Vagina (tissue), 2 donors: Measurements from ENCODE around the gene SLX4IP. TPM values are rescaled to one million over a fixed set of nuclear protein-coding genes. Genes with fewer than 3 reads are reported as not detected.

Experiments used
- DNase-seq, 2 donors: peaks; one replicate each; pipeline ENCODE4 v3.0.0-alpha.2; 2017; ENCODE audit errors: extremely low spot score in 2 of 2
- H3K27ac ChIP-seq: fragments of 200-600 bp; sonication (generic); one replicate; pipeline ENCODE4 v1.5.1; 2019
- H3K27me3 ChIP-seq: fragments of 200-600 bp; sonication (generic); one replicate; pipeline ENCODE4 v1.5.1; 2019
- H3K36me3 ChIP-seq, 2 donors: fragments of 200-600 bp; sonication (generic); one replicate each; pipeline ENCODE4 v1.5.1; 2017 to 2019
- H3K4me1 ChIP-seq: fragments of 200-600 bp; sonication (generic); one replicate; pipeline ENCODE4 v1.5.1; 2019
- H3K4me3 ChIP-seq, 2 donors: fragments of 200-600 bp; sonication (generic); 1 replicate in 1 of 2; 2 replicates in 1 of 2; pipeline ENCODE4 v1.5.1; 2016 to 2019
- H3K9me3 ChIP-seq: fragments of 200-600 bp; sonication (generic); one replicate; pipeline ENCODE4 v1.5.1; 2019
- POLR2A ChIP-seq, 2 donors: fragments of 450-650 bp; IDR thresholded peaks; one replicate each; pipeline ENCODE4 v1.6.1; 2017; ENCODE audit warnings: antibody characterized with exemption in 2 of 2, mild to moderate bottlenecking in 2 of 2, moderate library complexity in 2 of 2
- POLR2AphosphoS5 ChIP-seq, 2 donors: sonication (generic); formaldehyde crosslinking; IDR thresholded peaks; one replicate each; pipeline ENCODE4 v1.9.0; 2017; ENCODE audit warnings: antibody characterized with exemption in 2 of 2, mild to moderate bottlenecking in 2 of 2, low read depth in 1 of 2; ENCODE audit not compliant: insufficient read depth in 1 of 2
- intact Hi-C: fragments of 100-400 bp; cut with DNase I; formaldehyde crosslinking; loops from one replicate; pipeline ENCODE4 v1.15.1; 2023
- total RNA-seq: library from RNA; depleted of rRNA; stranded (reverse); fragments of >200 nt; gene quantifications from one replicate; pipeline ENCODE4 v1.2.3, GENCODE V29; 2016
- TF ChIP-seq, protein P1 (sequence below), 3 experiments: fragments of 450-650 bp in 2 of 3; fragments of 200-600 bp in 1 of 3; sonication (generic) in 1 of 3; IDR thresholded peaks; one replicate each; pipeline ENCODE4 v1.5.1; 2017 to 2019; ENCODE audit warnings: antibody characterized with exemption in 3 of 3, mild to moderate bottlenecking in 2 of 3, moderate library complexity in 2 of 3

Gene SLX4IP
- total RNA-seq, 1 donor from 2014 or later: 4.9 TPM

DNA sequence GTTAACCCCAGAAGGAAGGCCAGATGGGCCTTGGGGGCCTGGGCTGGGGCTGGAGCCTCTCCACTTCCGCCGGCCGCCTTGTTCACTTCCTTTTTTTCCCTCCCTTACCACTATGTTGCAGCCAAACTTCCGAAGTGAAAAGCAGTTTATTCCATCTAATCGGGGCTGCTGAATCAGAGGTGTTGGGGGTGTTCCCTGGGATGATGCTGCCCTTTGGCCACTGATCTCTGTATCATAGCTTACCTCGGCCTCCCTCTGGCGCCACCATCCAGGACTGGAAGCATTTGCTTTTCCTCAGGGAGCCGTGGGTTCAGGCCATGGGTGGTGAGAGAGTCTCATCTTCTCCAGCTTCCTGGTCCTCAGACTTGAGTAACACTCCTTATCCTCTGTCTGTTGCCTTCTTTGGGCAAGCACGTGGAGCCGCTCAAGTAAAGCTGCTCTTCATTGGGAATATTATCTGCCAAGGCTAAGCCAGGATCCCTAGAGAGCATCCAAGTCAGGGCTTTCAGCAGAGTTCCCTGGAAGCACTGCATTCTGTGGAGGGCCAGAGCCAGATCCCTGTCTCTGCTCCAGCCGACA, 39.6 kb downstream of the SLX4IP start:
- TF ChIP-seq POLR2A (IDR thresholded peaks at IDR 0.05): no peak
- no peak for TF ChIP-seq POLR2AphosphoS5 (IDR thresholded peaks at IDR 0.05; ENCODE audit: insufficient read depth in 1 of 2, low read depth in 1 of 2)
- TF ChIP-seq, protein P1, sequence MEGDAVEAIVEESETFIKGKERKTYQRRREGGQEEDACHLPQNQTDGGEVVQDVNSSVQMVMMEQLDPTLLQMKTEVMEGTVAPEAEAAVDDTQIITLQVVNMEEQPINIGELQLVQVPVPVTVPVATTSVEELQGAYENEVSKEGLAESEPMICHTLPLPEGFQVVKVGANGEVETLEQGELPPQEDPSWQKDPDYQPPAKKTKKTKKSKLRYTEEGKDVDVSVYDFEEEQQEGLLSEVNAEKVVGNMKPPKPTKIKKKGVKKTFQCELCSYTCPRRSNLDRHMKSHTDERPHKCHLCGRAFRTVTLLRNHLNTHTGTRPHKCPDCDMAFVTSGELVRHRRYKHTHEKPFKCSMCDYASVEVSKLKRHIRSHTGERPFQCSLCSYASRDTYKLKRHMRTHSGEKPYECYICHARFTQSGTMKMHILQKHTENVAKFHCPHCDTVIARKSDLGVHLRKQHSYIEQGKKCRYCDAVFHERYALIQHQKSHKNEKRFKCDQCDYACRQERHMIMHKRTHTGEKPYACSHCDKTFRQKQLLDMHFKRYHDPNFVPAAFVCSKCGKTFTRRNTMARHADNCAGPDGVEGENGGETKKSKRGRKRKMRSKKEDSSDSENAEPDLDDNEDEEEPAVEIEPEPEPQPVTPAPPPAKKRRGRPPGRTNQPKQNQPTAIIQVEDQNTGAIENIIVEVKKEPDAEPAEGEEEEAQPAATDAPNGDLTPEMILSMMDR (IDR thresholded peaks at IDR 0.05): no peak
- no peak overlapping the region for H3K4me3 ChIP-seq
- intact Hi-C loops: loop anchor here (5.0 to 10.0 kb wide), 2 partner anchors 50 to 198 kb away; partner anchors contain the start of gene JAG1
- peak overlapping the region; percentile 54 for H3K27ac ChIP-seq
- no peaks in the 10 kb centered on the region for H3K27me3 ChIP-seq
- H3K9me3 ChIP-seq: no peaks in the 10 kb centered on the region
- DNase-seq: no peak
- H3K4me1 ChIP-seq: peaks cover 4% of the 10 kb centered on the region
- H3K36me3 ChIP-seq: no peaks in the 10 kb centered on the region

DNA sequence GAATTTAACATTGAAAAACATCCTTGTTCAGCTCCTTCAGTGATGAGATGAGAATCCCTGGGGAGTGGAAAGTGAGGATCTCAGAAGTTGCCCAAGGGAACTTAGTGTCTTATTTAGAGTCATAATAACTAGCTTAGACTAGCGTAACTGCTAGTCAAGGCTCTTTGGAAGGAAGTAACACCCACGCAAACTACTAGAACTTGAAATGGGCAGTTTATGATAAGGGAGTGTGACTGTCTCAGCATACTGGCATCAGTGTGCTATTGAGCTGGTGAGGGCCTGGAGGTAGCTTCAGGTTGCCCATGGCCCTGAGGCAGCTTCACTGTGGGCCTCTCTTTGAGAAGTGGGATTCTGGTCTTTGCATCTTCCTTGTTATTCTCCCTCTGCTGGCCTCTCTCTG, 40.1 kb downstream of the SLX4IP start:
- H3K27me3 ChIP-seq: no peaks in the 10 kb centered on the region
- no peaks in the 10 kb centered on the region for H3K9me3 ChIP-seq
- no peaks in the 10 kb centered on the region for H3K4me1 ChIP-seq
- no peaks in the 10 kb centered on the region for H3K36me3 ChIP-seq
- H3K4me3 ChIP-seq: no peak overlapping the region
- H3K27ac ChIP-seq: no peak overlapping the region
- no peak for DNase-seq
- TF ChIP-seq, protein P1 (IDR thresholded peaks at IDR 0.05): no peak
- TF ChIP-seq POLR2AphosphoS5 (IDR thresholded peaks at IDR 0.05; ENCODE audit: insufficient read depth in 1 of 2, low read depth in 1 of 2) (no peak), POLR2A (IDR thresholded peaks at IDR 0.05) (no peak)
- intact Hi-C loops: loop anchor here (10.0 kb wide), 1 partner anchor 50 kb away; no protein-coding TSS in a partner anchor

DNA sequence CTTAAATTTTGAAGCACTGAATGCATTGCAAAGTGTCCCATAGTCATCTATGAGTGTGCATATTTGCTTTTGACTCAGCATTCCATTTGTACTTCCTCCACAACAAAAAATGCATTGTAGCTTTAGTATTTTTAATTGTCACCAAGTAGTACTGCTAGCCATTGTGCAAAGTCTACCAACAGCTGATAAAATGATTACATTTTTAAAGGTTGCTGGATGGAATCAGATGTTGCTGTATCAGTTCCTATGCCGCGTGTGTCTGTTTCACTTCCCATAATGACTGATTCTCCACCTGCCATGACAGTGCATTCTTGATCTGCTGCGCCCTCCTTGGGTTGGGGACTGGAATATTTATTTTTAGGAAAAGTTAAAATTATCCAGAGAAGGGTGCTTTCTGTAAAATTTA, 41.2 kb downstream of the SLX4IP start:
- Histone ChIP-seq H3K4me3 (no peak overlapping the region), H3K36me3 (no peaks in the 10 kb centered on the region), H3K9me3 (no peaks in the 10 kb centered on the region), H3K4me1 (no peaks in the 10 kb centered on the region), H3K27me3 (no peaks in the 10 kb centered on the region), H3K27ac (no peak overlapping the region)
- no peak for DNase-seq
- TF ChIP-seq, protein P1 (IDR thresholded peaks at IDR 0.05): no peak
- TF ChIP-seq POLR2AphosphoS5 (IDR thresholded peaks at IDR 0.05; ENCODE audit: insufficient read depth in 1 of 2, low read depth in 1 of 2): no peak
- intact Hi-C loops: loop anchor here (10.0 kb wide), 1 partner anchor 48 kb away; no protein-coding TSS in a partner anchor

DNA sequence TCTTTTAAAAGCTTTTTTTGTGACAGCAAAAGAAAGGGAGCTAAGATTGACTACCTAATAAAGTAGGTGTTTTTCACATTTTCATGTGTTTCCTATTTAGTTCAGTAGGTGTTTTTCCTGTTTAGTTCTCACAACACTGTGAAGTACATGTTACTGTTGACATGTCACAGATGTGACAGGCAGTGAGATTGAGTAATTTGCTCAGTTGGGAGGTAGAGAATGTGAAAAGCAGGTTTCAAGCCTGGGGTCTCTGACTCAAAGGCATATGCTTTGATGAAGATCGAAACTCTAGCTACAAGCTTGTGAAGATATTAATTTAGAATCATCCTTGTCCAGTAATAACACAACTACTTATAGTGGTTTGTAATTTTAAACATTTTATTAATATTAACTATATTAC, 43.1 kb downstream of the SLX4IP start:
- intact Hi-C loops: loop anchor here (10.0 kb wide), 1 partner anchor 47 kb away; no protein-coding TSS in a partner anchor
- H3K9me3 ChIP-seq: no peaks in the 10 kb centered on the region
- DNase-seq: no peak
- H3K27ac ChIP-seq: no peak overlapping the region
- TF ChIP-seq POLR2AphosphoS5 (IDR thresholded peaks at IDR 0.05; ENCODE audit: insufficient read depth in 1 of 2, low read depth in 1 of 2): no peak
- no peak for TF ChIP-seq POLR2A (IDR thresholded peaks at IDR 0.05)
- TF ChIP-seq, protein P1 (IDR thresholded peaks at IDR 0.05): no peak
- no peak overlapping the region for H3K4me3 ChIP-seq
- no peaks in the 10 kb centered on the region for H3K36me3 ChIP-seq
- no peaks in the 10 kb centered on the region for H3K4me1 ChIP-seq
- no peaks in the 10 kb centered on the region for H3K27me3 ChIP-seq

DNA sequence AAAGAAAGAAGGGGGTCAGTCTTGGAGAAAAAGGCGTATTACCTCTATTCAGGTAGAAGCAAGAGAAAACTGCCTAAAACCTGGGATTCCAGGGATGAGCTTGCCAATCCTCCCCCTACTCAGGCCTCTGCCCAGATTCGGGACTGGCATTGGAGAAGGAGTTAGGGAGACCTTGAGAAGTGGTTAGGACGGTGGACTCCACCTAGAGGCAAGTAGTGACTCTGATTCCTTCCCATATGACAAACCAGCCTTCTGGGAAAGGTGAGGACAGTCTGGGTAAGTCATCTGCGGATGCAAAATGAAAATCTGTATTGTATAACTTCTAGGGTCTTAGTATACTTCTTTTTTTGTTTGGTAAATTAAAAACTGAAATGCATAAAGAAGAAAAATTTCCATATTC, 43.8 kb downstream of the SLX4IP start:
- H3K27me3 ChIP-seq: no peaks in the 10 kb centered on the region
- H3K27ac ChIP-seq: no peak overlapping the region
- TF ChIP-seq POLR2A (IDR thresholded peaks at IDR 0.05): no peak
- TF ChIP-seq, protein P1 (IDR thresholded peaks at IDR 0.05): no peak
- no peak for TF ChIP-seq POLR2AphosphoS5 (IDR thresholded peaks at IDR 0.05; ENCODE audit: insufficient read depth in 1 of 2, low read depth in 1 of 2)
- H3K9me3 ChIP-seq: no peaks in the 10 kb centered on the region
- intact Hi-C loops: loop anchor here (10.0 kb wide), 1 partner anchor 46 kb away; no protein-coding TSS in a partner anchor
- no peaks in the 10 kb centered on the region for H3K4me1 ChIP-seq
- DNase-seq: no peak
- H3K4me3 ChIP-seq: no peak overlapping the region
- no peaks in the 10 kb centered on the region for H3K36me3 ChIP-seq
